Endothelial cell (in vitro differentiated cells): Measurements from ENCODE around the gene TFR2. TPM values are rescaled to one million over a fixed set of nuclear protein-coding genes. Genes with fewer than 3 reads are reported as not detected.

ENCODE experiments used
- DNase-seq: peaks from one replicate; pipeline ENCODE4 v3.0.0; 2021; ENCODE audit warnings: low spot score
- H3K27ac Mint-ChIP-seq: one replicate; pipeline ENCODE4 v1.8.0; 2021; ENCODE audit warnings: mixed read lengths, inconsistent platforms; ENCODE audit not compliant: unreplicated experiment
- H3K27me3 Mint-ChIP-seq: one replicate; pipeline ENCODE4 v1.8.0; 2021; ENCODE audit warnings: mild to moderate bottlenecking, moderate library complexity, mixed read lengths, inconsistent platforms; ENCODE audit not compliant: unreplicated experiment
- H3K36me3 Mint-ChIP-seq: one replicate; pipeline ENCODE4 v1.8.0; 2021; ENCODE audit warnings: mild to moderate bottlenecking, low read depth, mixed read lengths, inconsistent platforms; ENCODE audit not compliant: unreplicated experiment
- H3K4me1 Mint-ChIP-seq: one replicate; pipeline ENCODE4 v1.8.0; 2021; ENCODE audit warnings: mild to moderate bottlenecking, mixed read lengths, inconsistent platforms; ENCODE audit not compliant: unreplicated experiment
- H3K4me3 Mint-ChIP-seq: one replicate; pipeline ENCODE4 v1.8.0; 2021; ENCODE audit warnings: mild to moderate bottlenecking, mixed read lengths, inconsistent platforms; ENCODE audit not compliant: unreplicated experiment
- H3K9me3 Mint-ChIP-seq: one replicate; pipeline ENCODE4 v1.8.0; 2021; ENCODE audit warnings: mixed read lengths, inconsistent platforms; ENCODE audit not compliant: unreplicated experiment
- total RNA-seq: library from RNA; stranded (reverse); fragmentation: NEBNext Ultra II Directional; extraction: Animal tissue kit (Norgen Biotek cat#: 25700); gene quantifications from one replicate; pipeline ENCODE4 v1.2.1, GENCODE V29; 2021; ENCODE audit not compliant: unreplicated experiment
- TF ChIP-seq, protein P1 (sequence below): fragments of 200-600 bp; sonication (generic); IDR thresholded peaks from one replicate; pipeline ENCODE4 v1.5.0; 2021; ENCODE audit warnings: antibody characterized with exemption; ENCODE audit not compliant: unreplicated experiment

The TFR2 gene
- total RNA-seq, 1 donor from 2014 or later, result 1.0 TPM

GRCh38 chr7:100649826-100650565 is 8.6 kb upstream of the TFR2 start:
- Mint-ChIP-seq H3K27me3 (peaks cover 7% of the 10 kb centered on the region), H3K27ac (no peak overlapping the region)

GRCh38 chr7:100642534-100642907 is 1.2 kb upstream of the TFR2 start:
- Mint-ChIP-seq H3K27me3 (no peaks in the 10 kb centered on the region), H3K4me1 (no peaks in the 10 kb centered on the region), H3K36me3 (no peaks in the 10 kb centered on the region), H3K4me3 (no peak overlapping the region), H3K27ac (no peak overlapping the region), H3K9me3 (no peaks in the 10 kb centered on the region)
- TF ChIP-seq, protein P1, sequence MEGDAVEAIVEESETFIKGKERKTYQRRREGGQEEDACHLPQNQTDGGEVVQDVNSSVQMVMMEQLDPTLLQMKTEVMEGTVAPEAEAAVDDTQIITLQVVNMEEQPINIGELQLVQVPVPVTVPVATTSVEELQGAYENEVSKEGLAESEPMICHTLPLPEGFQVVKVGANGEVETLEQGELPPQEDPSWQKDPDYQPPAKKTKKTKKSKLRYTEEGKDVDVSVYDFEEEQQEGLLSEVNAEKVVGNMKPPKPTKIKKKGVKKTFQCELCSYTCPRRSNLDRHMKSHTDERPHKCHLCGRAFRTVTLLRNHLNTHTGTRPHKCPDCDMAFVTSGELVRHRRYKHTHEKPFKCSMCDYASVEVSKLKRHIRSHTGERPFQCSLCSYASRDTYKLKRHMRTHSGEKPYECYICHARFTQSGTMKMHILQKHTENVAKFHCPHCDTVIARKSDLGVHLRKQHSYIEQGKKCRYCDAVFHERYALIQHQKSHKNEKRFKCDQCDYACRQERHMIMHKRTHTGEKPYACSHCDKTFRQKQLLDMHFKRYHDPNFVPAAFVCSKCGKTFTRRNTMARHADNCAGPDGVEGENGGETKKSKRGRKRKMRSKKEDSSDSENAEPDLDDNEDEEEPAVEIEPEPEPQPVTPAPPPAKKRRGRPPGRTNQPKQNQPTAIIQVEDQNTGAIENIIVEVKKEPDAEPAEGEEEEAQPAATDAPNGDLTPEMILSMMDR, result no peak
- DNase-seq, result no peak

More at GRCh38 chr7:100649826-100650565, 8.6 kb upstream of the TFR2 start:
- H3K9me3 Mint-ChIP-seq, result no peaks in the 10 kb centered on the region
- no peaks in the 10 kb centered on the region for H3K36me3 Mint-ChIP-seq
- DNase-seq, result no peak
- H3K4me3 Mint-ChIP-seq, result no peak overlapping the region
- TF ChIP-seq, protein P1, result no peak
- no peaks in the 10 kb centered on the region for H3K4me1 Mint-ChIP-seq

GRCh38 chr7:100641860-100642533 is 645 bp upstream of the TFR2 start:
- no peak overlapping the region for H3K27ac Mint-ChIP-seq
- no peaks in the 10 kb centered on the region for H3K9me3 Mint-ChIP-seq
- H3K27me3 Mint-ChIP-seq, result no peaks in the 10 kb centered on the region
- no peaks in the 10 kb centered on the region for H3K36me3 Mint-ChIP-seq
- TF ChIP-seq, protein P1, result no peak
- H3K4me3 Mint-ChIP-seq, result no peak overlapping the region
- no peak for DNase-seq
- no peaks in the 10 kb centered on the region for H3K4me1 Mint-ChIP-seq

GRCh38 chr7:100640517-100641440 is 573 bp downstream of the TFR2 start:
- Mint-ChIP-seq H3K36me3 (no peaks in the 10 kb centered on the region), H3K9me3 (no peaks in the 10 kb centered on the region), H3K4me1 (no peaks in the 10 kb centered on the region), H3K4me3 (no peak overlapping the region), H3K27ac (no peak overlapping the region), H3K27me3 (no peaks in the 10 kb centered on the region)
- TF ChIP-seq, protein P1, result no peak
- DNase-seq, result no peak
